GM19468 (cell line): ENCODE data around the gene ABHD10.

Source experiments
- ATAC-seq: cut with Tn5 transposase; IDR thresholded peaks from one replicate; pipeline ENCODE4 v1.9.1; 2021; ENCODE audit warnings: mild to moderate bottlenecking, moderate library complexity, moderate number of reproducible peaks; ENCODE audit not compliant: unreplicated experiment; ENCODE audit errors: extremely low read depth

ABHD10 gene

DNA sequence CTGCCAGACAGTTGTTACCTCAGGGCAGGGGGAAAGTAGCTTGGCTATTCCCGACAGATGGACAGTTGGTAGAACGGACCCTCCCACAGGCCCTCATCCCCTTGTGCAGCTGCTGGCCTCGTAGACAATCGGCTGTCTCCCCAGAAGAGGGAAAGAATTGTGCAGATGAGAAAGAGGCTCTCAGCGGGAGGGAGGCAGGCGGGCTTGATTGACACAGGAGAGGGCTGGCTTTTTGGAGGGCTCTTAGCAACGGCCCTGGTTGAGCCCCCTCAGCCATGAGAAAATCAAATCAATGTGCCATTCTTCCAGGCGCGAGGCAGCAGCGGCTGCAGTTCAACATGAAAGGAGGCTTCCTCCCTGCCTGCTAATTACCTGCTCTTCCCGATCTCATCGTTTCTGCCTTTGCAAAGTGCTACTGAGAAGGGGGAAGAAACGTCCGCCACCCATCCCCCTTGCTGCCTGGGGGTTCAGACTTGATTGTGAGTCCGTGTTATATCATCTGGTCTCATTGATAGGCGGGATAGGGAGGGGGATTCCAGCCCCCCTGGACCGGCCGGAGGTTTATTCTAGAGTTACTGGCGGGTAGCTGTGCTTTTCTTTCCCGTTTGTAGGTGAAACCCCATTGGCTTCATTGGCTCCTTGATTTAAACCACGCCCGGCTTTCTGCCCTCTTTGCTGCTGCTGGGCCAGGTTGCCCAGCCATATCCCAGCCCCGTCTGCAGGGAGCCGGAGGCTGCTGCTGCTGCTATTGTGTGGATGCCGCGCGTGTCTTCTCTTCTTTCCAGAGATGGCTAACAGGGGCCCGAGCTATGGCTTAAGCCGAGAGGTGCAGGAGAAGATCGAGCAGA lies 20.0 kb downstream of the ABHD10 start, which contains the start of gene TAGLN3:
Gene TAGLN3 (plus strand): TSS at position 287 of the 848 bp plus-strand sequence. CDS start 501 bp downstream, at position 788.
- no peak for ATAC-seq

DNA sequence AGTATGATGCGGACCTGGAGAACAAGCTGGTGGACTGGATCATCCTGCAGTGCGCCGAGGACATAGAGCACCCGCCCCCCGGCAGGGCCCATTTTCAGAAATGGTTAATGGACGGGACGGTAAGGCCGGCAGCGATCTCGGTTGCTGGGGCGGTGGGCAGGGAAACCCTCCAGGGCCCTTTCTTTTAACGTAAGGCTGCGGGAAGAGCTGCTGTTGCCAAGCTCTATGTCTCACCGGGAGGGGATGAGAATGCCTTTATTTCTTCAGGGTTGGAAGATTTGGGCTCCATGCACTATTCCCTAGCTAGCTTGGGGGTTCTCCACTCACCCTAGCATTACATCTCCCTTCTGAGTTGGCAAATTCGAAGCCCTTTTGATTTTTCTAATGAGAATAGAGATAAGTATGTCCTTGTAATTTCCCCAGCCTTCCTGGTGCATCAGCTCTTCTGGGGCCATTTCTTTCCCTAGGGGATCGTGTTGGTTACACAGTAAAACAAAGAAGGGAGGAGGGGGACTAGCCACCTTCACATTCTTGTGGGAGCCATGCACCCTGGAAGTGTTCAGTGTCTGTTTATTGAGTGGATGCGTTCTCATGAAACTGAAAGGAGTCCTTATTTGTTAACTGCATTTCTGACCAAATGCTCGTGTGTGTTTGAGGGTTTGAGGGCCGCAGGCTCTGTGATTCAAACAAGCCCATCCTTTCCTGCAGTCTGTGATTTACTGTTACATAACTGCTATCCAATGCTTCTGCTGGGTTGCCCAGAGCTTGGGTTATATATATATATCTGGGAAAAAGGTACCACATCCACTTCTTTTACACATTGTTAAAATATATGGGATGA lies 20.9 kb downstream of the ABHD10 start:
- no peak for ATAC-seq

GRCh38 chr3:112000367-112000771 lies 21.5 kb downstream of the ABHD10 start:
- ATAC-seq, result no peak

DNA sequence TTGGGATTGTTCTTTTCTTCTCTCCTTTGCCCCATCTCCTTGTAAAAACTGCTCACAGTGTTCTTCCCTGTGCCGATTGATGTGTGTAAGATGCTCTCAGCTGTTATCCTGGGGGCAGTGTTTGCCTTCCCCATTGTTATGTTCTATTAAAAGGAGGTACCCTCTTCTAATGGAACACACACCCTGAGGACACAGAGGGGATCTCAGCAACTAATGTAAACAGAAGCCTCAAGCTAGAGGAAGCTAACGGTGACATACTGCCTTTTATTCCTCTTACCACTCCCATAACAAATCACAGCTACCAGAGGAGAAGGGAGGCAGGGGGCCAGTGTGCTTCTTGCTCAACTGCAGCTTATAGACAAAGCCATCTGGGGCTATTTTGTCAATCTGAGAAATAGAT lies 22.1 kb downstream of the ABHD10 start:
- no peak for ATAC-seq

GRCh38 chr3:112001526-112001925 lies 22.7 kb downstream of the ABHD10 start:
- ATAC-seq, result no peak

- ATAC-seq, result no peak
Measured at GRCh38 chr3:112002096-112002971, 23.5 kb downstream of the ABHD10 start.

DNA sequence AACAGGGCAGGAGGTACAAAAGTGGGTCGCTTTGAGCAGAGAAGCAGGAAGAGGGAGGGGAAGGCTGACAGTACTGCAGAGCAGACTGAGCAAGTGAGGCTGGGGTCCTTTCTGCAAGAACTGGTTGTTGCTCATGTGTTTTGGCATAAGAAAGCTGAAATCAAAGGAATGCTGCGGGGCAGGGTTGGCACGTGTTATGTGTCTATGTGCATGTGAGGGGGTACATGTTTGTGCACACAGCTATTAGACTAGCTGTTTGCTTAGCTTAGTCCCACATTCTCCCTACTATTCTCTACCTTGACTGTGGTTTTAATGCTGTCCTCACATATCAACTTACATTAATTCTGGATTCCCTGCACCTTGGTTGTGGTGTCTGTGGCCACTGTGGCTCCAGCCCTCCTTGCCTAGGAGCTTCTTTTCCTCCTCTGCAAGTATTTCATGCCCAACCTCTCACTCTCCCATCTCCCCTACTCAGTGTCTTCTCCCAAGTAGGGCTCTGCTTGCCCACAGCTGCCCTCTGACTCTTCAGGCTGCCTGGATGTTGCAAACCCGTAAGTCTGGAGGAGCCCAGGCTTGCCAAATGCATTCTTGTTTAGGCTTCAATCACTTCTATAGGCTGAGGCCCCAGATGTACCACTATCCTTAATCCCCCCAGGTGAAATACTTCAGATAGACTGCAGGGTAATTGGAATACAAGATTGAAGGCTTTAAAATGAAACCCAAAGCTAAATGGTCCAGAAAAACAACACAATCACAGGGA lies 24.7 kb downstream of the ABHD10 start:
- ATAC-seq, result no peak

GRCh38 chr3:112004187-112004586 lies 25.4 kb downstream of the ABHD10 start:
- no peak for ATAC-seq

DNA sequence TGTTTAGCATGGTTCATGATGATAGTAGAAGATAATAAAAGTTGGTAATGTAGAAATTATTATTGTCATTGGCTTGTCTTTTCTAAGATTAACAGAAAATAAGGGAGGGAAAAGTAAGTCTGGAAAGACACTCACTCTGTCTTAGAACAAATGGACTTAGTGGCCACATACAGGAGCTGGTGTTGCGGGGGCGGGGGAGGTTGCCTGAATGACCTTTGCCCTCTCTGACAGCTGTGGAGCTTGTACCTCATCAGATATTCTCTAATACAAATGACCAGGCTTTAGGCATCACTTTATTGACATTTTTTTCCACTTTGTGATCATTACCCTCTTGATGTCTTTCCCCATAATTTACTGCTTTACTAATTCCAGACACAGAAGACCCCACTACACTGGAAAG lies 25.8 kb downstream of the ABHD10 start:
- no peak for ATAC-seq

DNA sequence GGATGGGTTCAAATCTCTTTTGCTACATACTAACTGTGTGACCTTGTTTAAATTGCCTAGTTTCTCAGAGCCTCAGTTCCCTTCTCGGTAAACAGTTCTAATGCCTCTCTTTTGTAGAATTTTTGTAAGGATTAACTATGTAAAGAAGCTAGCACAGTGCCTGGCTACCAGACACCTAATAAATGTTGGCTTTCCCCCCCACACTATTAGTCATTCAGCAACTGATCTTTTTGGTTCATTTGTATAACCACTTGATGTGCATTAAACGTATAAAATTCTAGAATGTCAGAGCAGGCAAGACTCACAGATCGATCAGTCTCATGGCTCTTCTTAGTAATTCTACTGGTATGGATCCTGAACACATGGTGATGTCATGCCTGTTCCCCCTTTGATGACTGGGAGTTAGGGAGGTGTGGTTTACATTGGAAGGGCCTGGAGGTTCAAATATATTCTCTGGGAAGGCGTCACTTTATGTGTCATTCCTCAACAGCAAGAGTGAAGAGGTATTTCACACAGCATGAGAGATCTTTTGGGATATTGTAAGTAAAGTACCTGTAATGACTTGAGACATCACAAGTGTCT lies 26.4 kb downstream of the ABHD10 start:
- ATAC-seq, result no peak

DNA sequence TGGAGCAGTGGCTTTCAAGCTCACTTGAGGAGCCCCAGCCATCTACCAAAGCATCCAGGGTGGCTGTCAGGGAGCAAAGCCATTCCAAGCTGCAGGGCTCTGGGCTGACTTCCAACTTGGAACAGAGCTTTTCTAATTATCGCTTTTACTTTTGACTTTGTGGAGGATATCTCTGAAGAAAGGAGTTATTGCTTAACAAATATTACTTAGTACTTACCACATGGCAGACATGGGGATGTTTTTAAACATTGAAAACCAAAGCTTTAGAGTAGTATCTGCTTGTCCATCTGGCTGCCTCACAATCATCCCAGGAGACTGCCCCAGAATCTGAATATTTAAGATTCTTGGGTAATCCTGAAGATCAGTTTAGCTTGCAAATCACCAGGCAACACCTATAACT lies 28.8 kb downstream of the ABHD10 start:
- no peak for ATAC-seq

DNA sequence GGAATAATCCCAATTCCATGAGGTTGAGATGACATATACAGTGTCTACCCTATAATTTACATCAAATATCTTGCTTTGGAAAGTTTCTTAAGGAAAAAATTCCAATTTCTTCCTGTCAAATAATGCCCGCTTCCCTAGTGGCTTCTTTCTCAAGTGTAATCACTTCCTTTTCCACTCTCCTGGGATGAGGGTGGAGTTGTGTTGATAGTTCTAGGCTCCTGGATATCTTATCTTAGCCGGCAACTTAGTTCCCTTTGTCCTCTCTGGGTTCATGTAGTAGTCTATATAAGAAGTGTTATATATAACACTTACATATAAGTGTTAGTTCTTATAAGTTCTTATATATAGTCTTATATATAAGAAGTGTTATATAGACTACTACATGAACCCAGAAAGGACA lies 30.8 kb downstream of the ABHD10 start:
- no peak for ATAC-seq

GRCh38 chr3:112010636-112011035 lies 31.8 kb downstream of the ABHD10 start:
- no peak for ATAC-seq

DNA sequence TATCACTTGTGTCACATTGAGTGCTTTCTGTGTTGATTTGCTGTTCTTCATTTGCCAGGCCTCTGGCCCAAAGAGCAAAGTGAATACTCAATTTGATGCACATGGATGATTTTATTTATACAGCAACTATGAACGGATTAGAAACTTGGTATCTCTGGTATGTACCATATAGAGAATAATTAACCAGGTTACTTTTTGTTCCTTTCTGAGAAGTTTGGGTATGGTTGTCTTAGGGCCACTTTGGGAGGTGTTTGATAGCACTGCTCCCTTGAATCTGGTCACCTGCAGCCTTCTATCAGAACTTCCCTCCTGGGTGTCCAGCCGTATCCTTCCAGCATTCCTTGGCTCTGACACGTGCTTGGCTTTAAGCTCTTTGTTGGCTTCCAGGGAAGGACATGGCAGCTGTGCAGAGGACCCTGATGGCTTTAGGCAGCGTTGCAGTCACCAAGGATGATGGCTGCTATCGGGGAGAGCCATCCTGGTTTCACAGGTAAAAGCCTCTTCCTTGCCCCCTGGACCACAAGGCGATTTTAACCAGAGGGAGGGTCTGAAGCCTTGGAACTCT lies 32.6 kb downstream of the ABHD10 start:
- no peak for ATAC-seq

DNA sequence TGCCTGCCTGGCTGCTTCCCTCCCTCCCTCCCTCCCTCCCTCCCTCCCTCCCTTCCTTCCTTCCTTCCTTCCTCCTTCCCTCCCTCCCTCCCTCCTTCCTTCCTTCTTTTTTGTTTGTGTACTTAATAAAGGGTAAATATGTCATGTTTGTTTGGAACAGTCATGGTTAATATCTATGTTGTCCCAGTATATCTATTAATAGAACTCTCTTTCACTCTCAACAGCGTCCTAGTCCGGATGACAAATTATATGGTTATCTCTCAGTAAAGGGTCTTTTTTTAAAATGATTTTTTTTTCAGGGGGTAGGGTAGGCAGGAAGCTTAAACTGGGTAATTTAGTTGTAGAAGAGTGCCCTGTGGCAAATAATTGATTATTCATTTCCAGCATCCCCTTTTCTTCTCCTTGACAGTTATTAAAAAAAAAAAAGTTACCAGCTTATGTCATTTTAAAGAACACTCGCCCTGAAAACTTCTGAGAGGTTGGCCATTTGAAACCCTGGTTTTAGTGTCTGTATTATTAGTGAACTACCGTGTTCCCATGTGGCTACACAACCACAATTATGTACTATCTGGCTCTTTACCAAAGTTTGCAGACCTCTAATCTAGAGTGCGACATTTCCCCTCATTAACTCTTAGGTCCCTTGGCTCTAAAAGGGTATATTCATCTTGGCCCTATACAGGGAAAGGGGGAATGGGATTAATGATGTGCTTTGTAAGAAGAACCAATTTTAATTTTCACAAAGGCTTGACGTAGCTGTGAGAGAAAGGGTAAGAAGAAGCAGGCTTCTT lies 33.6 kb downstream of the ABHD10 start:
- no peak for ATAC-seq

DNA sequence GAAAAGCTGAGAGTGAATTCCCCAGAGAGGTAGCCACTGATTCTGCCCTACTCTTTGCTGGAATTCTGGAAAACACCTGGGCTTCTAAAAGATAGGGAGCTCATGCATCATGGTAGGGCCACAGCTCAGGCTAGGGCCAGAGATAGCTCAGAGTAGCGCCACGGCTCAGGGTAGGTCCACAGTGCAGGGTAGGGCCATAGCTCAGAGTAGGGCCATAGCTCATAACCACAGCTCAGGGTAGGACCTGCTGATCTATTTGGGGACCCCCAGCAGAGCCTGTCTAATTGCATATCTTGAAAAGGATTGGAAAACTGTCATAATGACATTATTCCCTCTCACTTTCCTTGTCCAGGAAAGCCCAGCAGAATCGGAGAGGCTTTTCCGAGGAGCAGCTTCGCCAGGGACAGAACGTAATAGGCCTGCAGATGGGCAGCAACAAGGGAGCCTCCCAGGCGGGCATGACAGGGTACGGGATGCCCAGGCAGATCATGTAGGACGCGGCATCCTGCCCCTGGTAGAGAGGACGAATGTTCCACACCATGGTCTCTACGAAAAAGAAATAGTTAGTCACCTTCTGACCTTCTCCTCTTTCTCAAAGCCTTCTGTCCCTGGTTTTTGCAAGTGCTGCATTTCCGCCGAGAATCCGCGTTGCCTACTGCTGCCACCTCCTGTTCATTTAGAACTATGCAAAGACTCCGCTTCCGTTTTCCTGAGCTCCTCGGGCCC lies 34.4 kb downstream of the ABHD10 start:
- ATAC-seq, result peak; percentile 65

GRCh38 chr3:112013784-112014143 lies 34.9 kb downstream of the ABHD10 start:
- ATAC-seq, result no peak

DNA sequence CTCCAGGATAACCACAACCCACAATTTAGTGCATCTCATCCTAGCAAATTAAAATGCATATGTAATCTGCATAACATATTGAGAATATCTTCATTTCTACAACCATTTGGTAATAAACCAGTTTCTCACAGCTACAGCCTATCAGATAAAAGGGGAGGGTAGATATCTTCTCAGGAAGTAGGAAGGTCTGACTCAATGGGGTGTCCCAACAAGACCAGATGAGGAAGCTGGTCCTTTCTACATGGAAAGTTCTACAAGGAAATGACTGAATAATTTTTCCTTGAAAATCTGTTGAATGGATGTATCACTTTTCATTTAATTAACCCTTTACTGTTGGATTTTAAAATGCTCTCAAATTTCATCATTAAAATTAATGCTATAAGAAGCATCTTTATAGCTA lies 38.3 kb downstream of the ABHD10 start:
- ATAC-seq, result no peak
